Measurements from ENCODE around the gene IFNA16. TPM values are rescaled to one million over a fixed set of nuclear protein-coding genes. Genes with fewer than 3 reads are reported as not detected.
"Not testable (repeated sequence)": the region's sequence is repeated elsewhere in the genome, so short reads cannot be mapped to it uniquely, and the experiment has no call there.

The IFNA16 gene
- total RNA-seq, 4 donors from 2014 or later: not detected

DNA sequence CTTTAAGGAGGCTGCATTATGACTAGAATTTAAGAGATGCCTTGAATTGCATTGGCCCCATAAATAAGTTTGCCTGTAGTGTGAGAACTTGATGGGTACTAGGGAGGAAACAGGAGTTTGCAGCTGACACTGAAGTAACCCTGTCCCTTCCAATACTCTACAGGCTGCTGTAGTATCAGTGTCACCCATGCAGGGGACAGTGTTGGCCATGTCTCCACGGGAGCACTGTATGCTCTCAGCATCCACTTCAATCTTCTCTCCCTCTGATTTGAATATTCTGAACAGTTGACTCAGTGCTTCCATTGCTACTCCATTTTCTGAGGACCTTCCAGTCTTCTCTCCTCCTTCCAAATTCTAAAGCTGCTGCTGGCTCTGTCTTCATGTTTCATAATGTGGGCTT is 34.1 kb upstream of the IFNA16 start:
- no peaks in the 10 kb centered on the region for H3K36me3 ChIP-seq
- intact Hi-C loops (cut with DNase I): no loop called here
- H3K27ac ChIP-seq (replicated peaks in 1 of 4): no peak overlapping the region
- peaks cover 0 to 7% (median 5%) of the 10 kb centered on the region in 4 donors for H3K4me1 ChIP-seq
- H3K4me3 ChIP-seq: no peak overlapping the region
- TF ChIP-seq, protein P1, sequence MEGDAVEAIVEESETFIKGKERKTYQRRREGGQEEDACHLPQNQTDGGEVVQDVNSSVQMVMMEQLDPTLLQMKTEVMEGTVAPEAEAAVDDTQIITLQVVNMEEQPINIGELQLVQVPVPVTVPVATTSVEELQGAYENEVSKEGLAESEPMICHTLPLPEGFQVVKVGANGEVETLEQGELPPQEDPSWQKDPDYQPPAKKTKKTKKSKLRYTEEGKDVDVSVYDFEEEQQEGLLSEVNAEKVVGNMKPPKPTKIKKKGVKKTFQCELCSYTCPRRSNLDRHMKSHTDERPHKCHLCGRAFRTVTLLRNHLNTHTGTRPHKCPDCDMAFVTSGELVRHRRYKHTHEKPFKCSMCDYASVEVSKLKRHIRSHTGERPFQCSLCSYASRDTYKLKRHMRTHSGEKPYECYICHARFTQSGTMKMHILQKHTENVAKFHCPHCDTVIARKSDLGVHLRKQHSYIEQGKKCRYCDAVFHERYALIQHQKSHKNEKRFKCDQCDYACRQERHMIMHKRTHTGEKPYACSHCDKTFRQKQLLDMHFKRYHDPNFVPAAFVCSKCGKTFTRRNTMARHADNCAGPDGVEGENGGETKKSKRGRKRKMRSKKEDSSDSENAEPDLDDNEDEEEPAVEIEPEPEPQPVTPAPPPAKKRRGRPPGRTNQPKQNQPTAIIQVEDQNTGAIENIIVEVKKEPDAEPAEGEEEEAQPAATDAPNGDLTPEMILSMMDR (IDR thresholded peaks at IDR 0.05): no peak
- TF ChIP-seq POLR2AphosphoS5 (IDR thresholded peaks at IDR 0.05): no peak
- no peak for TF ChIP-seq EP300 (IDR thresholded peaks at IDR 0.05)
- TF ChIP-seq POLR2A (IDR thresholded peaks at IDR 0.05; ENCODE audit: low read depth): no peak
- no peaks in the 10 kb centered on the region for H3K9me3 ChIP-seq
- H3K27me3 ChIP-seq: peaks cover 0 to 4% (median 0%) of the 10 kb centered on the region in 4 donors
- DNase-seq (ENCODE audit: extremely low spot score): no peak
- WGBS: 45% methylated on average over 1 of the region's 1 CpG

DNA sequence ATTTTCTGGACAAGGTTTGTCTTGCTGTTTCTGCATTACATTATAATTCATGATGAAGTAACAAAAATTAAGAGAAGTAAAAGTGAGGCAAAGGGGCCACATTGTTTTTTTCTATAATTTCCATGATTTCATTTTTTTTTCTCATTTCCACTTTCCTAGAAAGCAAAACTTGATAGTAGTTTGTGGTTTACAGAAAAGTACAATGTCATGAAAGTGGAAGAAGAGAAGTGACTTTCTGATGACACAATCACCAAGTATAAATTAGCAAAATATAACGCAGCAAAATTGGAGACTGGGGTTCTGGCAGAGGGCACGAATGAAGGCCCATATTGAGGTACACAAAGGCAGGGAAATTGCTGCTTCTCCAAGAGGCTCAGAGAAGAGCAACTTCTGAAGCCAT is 27.7 kb upstream of the IFNA16 start:
- 53% methylated on average over 2 of the region's 2 CpGs for WGBS

DNA sequence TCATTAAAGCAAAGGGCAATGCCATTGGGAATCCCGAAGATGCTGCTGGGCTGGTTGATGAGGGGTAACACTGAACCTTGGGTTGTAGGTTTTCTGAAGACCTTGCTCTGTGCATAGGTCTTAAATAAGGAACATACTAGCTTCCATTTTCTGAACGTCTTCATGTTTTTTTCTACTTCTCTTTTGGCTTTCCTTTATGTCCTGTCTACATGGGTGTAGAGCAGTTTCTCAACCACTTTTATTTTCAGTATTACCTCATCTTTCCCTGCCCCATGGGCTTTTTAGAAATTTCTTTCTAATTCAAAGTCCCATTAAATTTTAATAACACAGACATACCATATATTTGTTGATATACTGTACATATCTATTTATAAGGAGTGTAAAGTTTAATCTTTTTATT is 22.8 kb upstream of the IFNA16 start, which contains the start of gene IFNA14:
IFNA14 (minus strand) TSS at position 95 of the 400 bp plus-strand sequence; CDS start at position 25, 70 bp downstream.
- no peak within 1 kb of the TSS for H3K27ac ChIP-seq (replicated peaks in 1 of 4)
- no peak within 1 kb of the TSS for H3K4me3 ChIP-seq
- WGBS: 68% methylated on average over 2 of the region's 2 CpGs
- no peak for DNase-seq (ENCODE audit: extremely low spot score)
- intact Hi-C loops (cut with DNase I): no loop called here
- no peaks in the 10 kb centered on the region for H3K36me3 ChIP-seq
- peaks cover 0 to under 1% (median 0%) of the 10 kb centered on the region in 4 donors for H3K27me3 ChIP-seq
- H3K9me3 ChIP-seq: no peaks in the 10 kb centered on the region
- no peak for TF ChIP-seq POLR2AphosphoS5 (IDR thresholded peaks at IDR 0.05)
- TF ChIP-seq, protein P1 (IDR thresholded peaks at IDR 0.05): no peak
- TF ChIP-seq POLR2A (IDR thresholded peaks at IDR 0.05; ENCODE audit: low read depth): no peak
- TF ChIP-seq EP300 (IDR thresholded peaks at IDR 0.05): no peak
- peaks cover 0 to 4% (median 0%) of the 10 kb centered on the region in 4 donors for H3K4me1 ChIP-seq

More for the DNA sequence above, 27.7 kb upstream of the IFNA16 start:
- no peak for TF ChIP-seq POLR2AphosphoS5 (IDR thresholded peaks at IDR 0.05)
- TF ChIP-seq, protein P1 (IDR thresholded peaks at IDR 0.05): no peak
- TF ChIP-seq POLR2A (IDR thresholded peaks at IDR 0.05; ENCODE audit: low read depth): no peak
- no peak for TF ChIP-seq EP300 (IDR thresholded peaks at IDR 0.05)
- H3K4me3 ChIP-seq: no peak overlapping the region
- intact Hi-C loops (cut with DNase I): no loop called here
- no peaks in the 10 kb centered on the region for H3K9me3 ChIP-seq
- H3K36me3 ChIP-seq: no peaks in the 10 kb centered on the region
- DNase-seq (ENCODE audit: extremely low spot score): no peak
- no peak overlapping the region for H3K27ac ChIP-seq (replicated peaks in 1 of 4)
- peaks cover 0 to 3% (median 0%) of the 10 kb centered on the region in 4 donors for H3K27me3 ChIP-seq
- H3K4me1 ChIP-seq: no peaks in the 10 kb centered on the region

DNA sequence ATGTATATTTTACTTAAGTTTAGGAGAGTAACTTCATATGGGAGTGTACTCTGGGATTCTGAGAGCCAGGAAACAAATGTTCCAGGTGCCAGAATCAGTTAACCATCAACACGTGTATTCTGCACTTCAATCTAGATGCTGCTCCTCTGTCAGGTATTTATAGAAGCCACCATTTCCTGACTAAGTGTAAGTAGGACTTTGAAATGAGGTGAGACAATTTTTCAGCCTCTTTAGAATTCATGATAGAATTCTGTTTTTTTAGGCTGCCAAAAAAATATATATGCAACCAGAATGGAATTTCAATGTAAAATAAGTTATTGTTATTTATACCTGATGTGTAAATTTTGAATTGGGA is 19.2 kb upstream of the IFNA16 start:
- intact Hi-C loops (cut with DNase I); DNase-seq (ENCODE audit: extremely low spot score): not testable (repeated sequence)
- WGBS: 13% methylated on average over 1 of the region's 1 CpG

DNA sequence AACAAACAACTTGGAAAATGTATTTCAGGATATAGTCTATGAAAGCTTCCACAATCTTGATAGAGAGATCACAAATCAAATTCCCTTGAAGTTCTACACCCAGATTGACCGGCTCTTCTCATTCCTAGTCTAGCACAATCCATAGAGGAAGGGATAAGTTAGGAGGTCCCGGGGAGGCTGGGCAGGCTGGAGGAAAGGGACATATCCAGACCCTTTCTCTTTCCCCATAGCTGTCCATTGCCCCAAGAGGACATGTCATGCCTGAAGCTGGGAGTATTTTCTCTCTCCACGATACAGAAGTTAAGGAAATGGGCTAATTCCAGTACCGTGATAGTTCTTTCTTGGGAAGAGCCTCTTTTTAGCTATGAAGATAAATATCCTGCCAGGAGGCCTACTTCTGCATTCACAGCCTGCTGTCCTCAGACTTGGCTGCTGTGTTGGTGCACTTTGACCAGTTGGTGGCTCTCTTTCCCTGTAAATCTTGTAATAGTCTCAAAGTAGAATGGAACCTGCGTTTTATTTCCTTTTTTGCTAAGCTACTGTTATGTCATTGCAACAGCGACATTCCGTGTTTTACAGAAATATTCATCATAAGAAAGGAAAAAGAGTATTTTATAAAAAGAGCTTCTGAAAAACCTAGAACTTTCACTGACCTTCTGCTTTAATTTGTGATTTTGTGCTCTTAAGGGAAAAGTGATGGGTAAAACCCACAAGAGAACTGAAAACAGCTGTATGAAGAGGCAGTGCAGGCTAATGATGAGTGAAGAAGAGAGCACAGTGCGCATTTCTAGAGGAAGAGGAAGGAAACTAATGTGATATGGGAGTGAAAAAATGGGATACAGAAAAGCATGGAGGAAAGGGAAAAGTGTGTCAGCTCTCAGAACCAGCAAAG is 18.6 kb upstream of the IFNA16 start:
- not testable (repeated sequence) for H3K4me1 ChIP-seq; H3K27ac ChIP-seq (replicated peaks in 1 of 4); H3K4me3 ChIP-seq; H3K36me3 ChIP-seq; H3K9me3 ChIP-seq; DNase-seq (ENCODE audit: extremely low spot score); H3K27me3 ChIP-seq
- 27% methylated on average over 8 of the region's 8 CpGs for WGBS
- TF ChIP-seq, protein P1 (IDR thresholded peaks at IDR 0.05): peak; percentile 24 to 51 (median 37)
- intact Hi-C loops (cut with DNase I): loop anchor here (2.0 kb wide), 1 partner anchor 555 kb away; no protein-coding TSS in a partner anchor

More for the DNA sequence above, 19.2 kb upstream of the IFNA16 start:
- not testable (repeated sequence) for H3K9me3 ChIP-seq; H3K27ac ChIP-seq (replicated peaks in 1 of 4); H3K27me3 ChIP-seq; H3K4me3 ChIP-seq; H3K4me1 ChIP-seq; H3K36me3 ChIP-seq
